Measurements from ENCODE around the gene GLT1D1.

GLT1D1 gene

GRCh38 chr12:128974881-128975280 lies 121.6 kb downstream of the GLT1D1 start:
- no peak for TF ChIP-seq CTCF (IDR thresholded peaks at IDR 0.05; ENCODE audit: low read depth, low read length)
- Histone ChIP-seq H3K27me3 (no peaks in the 10 kb centered on the region), H3K4me1 (no peaks in the 10 kb centered on the region), H3K36me3 (no peaks in the 10 kb centered on the region), H3K9me3 (peaks cover 2% of the 10 kb centered on the region), H3K4me3 (ENCODE audit: low read depth, low read length) (no peak overlapping the region)
- DNase-seq, result no peak

GRCh38 chr12:128976120-128976738 lies 123.0 kb downstream of the GLT1D1 start:
- Histone ChIP-seq H3K4me3 (ENCODE audit: low read depth, low read length) (no peak overlapping the region), H3K9me3 (peaks cover 7% of the 10 kb centered on the region), H3K27me3 (no peaks in the 10 kb centered on the region), H3K36me3 (no peaks in the 10 kb centered on the region), H3K4me1 (no peaks in the 10 kb centered on the region)
- DNase-seq, result no peak
- TF ChIP-seq CTCF (IDR thresholded peaks at IDR 0.05; ENCODE audit: low read depth, low read length), result no peak

DNA sequence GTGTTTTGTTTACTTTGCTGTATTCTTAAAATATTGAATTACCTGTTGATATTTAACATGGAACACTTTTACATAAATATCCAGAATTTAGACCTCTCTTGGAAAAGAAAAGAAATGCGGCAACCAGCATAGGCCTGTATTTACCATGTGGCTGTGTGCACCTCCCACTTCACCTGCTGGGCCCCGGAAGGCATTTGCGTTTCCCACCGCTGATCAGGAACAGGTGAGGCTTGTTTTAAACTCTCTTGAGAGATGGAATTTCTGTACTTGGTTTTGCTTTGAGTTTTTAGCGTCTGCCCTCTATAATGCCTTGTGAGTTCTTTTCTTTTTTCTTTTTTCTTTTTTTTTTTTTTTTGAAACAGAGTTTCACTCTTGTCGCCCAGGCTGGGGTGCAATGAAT lies 124.2 kb downstream of the GLT1D1 start:
- H3K4me1 ChIP-seq, result no peaks in the 10 kb centered on the region
- no peaks in the 10 kb centered on the region for H3K27me3 ChIP-seq
- DNase-seq, result no peak
- TF ChIP-seq CTCF (IDR thresholded peaks at IDR 0.05; ENCODE audit: low read depth, low read length), result no peak
- no peak overlapping the region for H3K4me3 ChIP-seq (ENCODE audit: low read depth, low read length)
- peaks cover 7% of the 10 kb centered on the region for H3K9me3 ChIP-seq
- no peaks in the 10 kb centered on the region for H3K36me3 ChIP-seq

- no peak for DNase-seq
- peaks cover 7% of the 10 kb centered on the region for H3K9me3 ChIP-seq
- H3K36me3 ChIP-seq, result no peaks in the 10 kb centered on the region
- H3K4me1 ChIP-seq, result no peaks in the 10 kb centered on the region
- TF ChIP-seq CTCF (IDR thresholded peaks at IDR 0.05; ENCODE audit: low read depth, low read length), result no peak
- H3K27me3 ChIP-seq, result no peaks in the 10 kb centered on the region
- no peak overlapping the region for H3K4me3 ChIP-seq (ENCODE audit: low read depth, low read length)
Measured at GRCh38 chr12:128978067-128978466, 124.8 kb downstream of the GLT1D1 start.

DNA sequence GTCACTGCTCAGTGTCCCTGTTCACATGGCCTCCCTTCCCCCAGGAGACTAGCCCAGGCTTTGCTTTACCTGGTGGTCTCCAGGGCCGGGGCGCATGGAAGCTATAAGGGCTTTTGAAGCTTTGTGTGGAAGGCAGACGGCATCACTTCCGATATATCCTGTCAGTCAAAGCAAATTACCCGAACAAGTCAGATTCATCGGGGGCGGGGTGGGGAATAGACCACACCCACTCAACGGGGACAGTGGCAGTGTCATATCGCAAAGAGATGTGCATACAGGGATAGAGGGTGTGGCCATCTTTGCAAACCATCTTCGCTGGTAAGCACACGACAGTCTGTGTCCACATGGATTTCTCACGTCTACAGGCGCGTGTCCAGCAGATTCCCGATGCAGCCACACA lies 127.3 kb downstream of the GLT1D1 start:
- H3K36me3 ChIP-seq, result no peaks in the 10 kb centered on the region
- H3K4me3 ChIP-seq (ENCODE audit: low read depth, low read length), result no peak overlapping the region
- peaks cover 7% of the 10 kb centered on the region for H3K9me3 ChIP-seq
- no peak for DNase-seq
- no peaks in the 10 kb centered on the region for H3K27me3 ChIP-seq
- no peaks in the 10 kb centered on the region for H3K4me1 ChIP-seq
- TF ChIP-seq CTCF (IDR thresholded peaks at IDR 0.05; ENCODE audit: low read depth, low read length), result no peak

DNA sequence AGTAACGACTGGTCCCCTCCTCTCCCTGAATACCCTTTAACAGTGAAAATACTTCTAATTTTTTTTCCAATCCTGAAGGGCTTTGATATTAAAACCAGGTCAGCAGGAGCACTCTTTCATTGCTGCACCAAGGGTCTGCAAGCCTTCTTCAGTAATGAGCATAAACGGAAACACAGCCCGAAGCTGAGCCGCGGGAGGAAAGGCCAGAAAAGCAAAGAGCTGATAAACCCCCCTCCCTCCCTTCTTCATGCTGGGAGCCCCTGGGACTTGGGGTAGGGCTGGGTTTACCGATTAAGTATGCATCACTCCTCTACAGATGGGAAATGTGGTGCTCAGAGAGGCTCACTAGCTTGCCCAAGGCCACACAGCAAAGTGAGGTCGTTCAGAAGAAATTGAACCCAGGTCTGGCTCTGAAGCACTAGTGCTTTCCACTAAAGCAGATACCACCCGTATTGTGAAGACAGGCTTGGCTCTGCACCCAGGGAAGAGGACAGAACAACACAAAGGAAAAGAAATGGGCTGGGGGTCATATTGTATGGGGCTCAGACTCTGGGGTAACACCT lies 128.8 kb downstream of the GLT1D1 start:
- Histone ChIP-seq H3K4me3 (ENCODE audit: low read depth, low read length) (no peak overlapping the region), H3K27me3 (no peaks in the 10 kb centered on the region), H3K9me3 (peaks cover 7% of the 10 kb centered on the region), H3K4me1 (no peaks in the 10 kb centered on the region), H3K36me3 (no peaks in the 10 kb centered on the region)
- TF ChIP-seq CTCF (IDR thresholded peaks at IDR 0.05; ENCODE audit: low read depth, low read length), result no peak
- DNase-seq, result no peak

All from BE2C (cell line).